NCI-H1694 (cell line): Measurements from ENCODE around the gene SIK2.
"Not testable (repeated sequence)": the region's sequence is repeated elsewhere in the genome, so short reads cannot be mapped to it uniquely, and the experiment has no call there.

Experiments
- DNase-seq: peaks from one replicate; lab custom pipeline; 2025; lab: John Stamatoyannopoulos, UW

The SIK2 gene

GRCh38 chr11:111627591-111627990, 25.3 kb downstream of the SIK2 start:
- no peak for DNase-seq

GRCh38 chr11:111629499-111629898, 27.2 kb downstream of the SIK2 start:
- no peak for DNase-seq

- no peak for DNase-seq
Observed at GRCh38 chr11:111631024-111631665, 28.9 kb downstream of the SIK2 start.

GRCh38 chr11:111631666-111632039, 29.4 kb downstream of the SIK2 start:
- DNase-seq = no peak

GRCh38 chr11:111632516-111633220, 30.4 kb downstream of the SIK2 start:
- DNase-seq = no peak

- no peak for DNase-seq
Observed at GRCh38 chr11:111633248-111633647, 31.0 kb downstream of the SIK2 start.

- DNase-seq = no peak
Observed at GRCh38 chr11:111633756-111634362, 31.6 kb downstream of the SIK2 start.

- no peak for DNase-seq
Observed at GRCh38 chr11:111634981-111635705, 32.9 kb downstream of the SIK2 start.

GRCh38 chr11:111635706-111636045, 33.4 kb downstream of the SIK2 start:
- DNase-seq = peak; percentile 14

GRCh38 chr11:111637885-111638284, 35.6 kb downstream of the SIK2 start:
- DNase-seq = no peak

- no peak for DNase-seq
Observed at GRCh38 chr11:111639226-111639925, 37.1 kb downstream of the SIK2 start.

GRCh38 chr11:111641339-111642015, 39.2 kb downstream of the SIK2 start:
- no peak for DNase-seq

GRCh38 chr11:111642542-111642941, 40.3 kb downstream of the SIK2 start:
- DNase-seq = no peak

- no peak for DNase-seq
Observed at GRCh38 chr11:111644922-111645321, 42.7 kb downstream of the SIK2 start.

- no peak for DNase-seq
Observed at GRCh38 chr11:111645657-111646316, 43.5 kb downstream of the SIK2 start.

- not testable (repeated sequence) for DNase-seq
Observed at GRCh38 chr11:111651336-111651735, 49.1 kb downstream of the SIK2 start.

GRCh38 chr11:111652184-111652583, 49.9 kb downstream of the SIK2 start:
- no peak for DNase-seq

GRCh38 chr11:111654601-111655000, 52.4 kb downstream of the SIK2 start:
- DNase-seq = no peak

GRCh38 chr11:111655924-111656323, 53.7 kb downstream of the SIK2 start:
- no peak for DNase-seq

GRCh38 chr11:111657905-111658304, 55.7 kb downstream of the SIK2 start:
- not testable (repeated sequence) for DNase-seq

GRCh38 chr11:111658493-111658892, 56.2 kb downstream of the SIK2 start:
- DNase-seq = not testable (repeated sequence)
